GM21717 (cell line): Measurements from ENCODE around the gene EMX2.
"Not testable (repeated sequence)": the region's sequence is repeated elsewhere in the genome, so short reads cannot be mapped to it uniquely, and the experiment has no call there.

Experiments used
- ATAC-seq: cut with Tn5 transposase; IDR thresholded peaks from one replicate; pipeline ENCODE4 v1.9.1; 2021; ENCODE audit warnings: mild to moderate bottlenecking, moderate library complexity; ENCODE audit not compliant: unreplicated experiment

EMX2 gene

DNA sequence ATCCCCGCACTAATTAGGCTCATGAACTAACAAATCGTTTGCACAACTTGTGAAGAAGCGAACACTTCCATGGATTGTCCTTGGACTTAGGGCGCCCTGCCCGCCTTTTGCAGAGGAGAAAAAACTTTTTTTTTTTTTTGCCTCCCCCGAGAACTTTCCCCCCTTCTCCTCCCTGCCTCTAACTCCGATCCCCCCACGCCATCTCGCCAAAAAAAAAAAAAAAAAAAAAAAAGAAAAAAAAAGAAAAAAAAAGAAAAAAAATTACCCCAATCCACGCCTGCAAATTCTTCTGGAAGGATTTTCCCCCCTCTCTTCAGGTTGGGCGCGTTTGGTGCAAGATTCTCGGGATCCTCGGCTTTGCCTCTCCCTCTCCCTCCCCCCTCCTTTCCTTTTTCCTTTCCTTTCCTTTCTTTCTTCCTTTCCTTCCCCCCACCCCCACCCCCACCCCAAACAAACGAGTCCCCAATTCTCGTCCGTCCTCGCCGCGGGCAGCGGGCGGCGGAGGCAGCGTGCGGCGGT is at the start of gene EMX2:
Gene EMX2 (plus strand): TSS at position 41 of the 519 bp plus-strand sequence. CDS start 522 bp downstream, outside the sequence.
- no peak for ATAC-seq

GRCh38 chr10:117496031-117496430 is 46.5 kb upstream of the EMX2 start:
- ATAC-seq: no peak

DNA sequence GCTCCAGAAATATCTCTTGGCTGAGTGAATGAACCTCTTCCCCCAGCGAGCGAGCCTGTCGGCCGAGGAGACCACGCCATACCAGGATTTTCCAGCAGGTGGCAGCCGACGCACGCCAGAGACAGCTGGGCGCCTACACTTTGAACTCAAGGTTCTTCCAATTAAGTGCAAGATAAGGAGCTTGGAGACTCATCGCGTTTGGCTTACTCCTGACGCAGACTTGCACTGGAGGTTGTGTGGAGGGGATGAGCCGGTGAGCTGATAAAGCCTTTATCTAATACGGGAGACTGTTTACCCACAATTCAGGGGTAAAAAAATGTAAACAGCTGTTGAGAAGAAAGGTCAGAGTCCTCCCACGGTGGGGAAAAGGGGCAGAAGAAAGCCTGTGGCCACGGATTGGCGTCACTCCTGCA is 45.9 kb upstream of the EMX2 start:
- ATAC-seq: peak; percentile 86

DNA sequence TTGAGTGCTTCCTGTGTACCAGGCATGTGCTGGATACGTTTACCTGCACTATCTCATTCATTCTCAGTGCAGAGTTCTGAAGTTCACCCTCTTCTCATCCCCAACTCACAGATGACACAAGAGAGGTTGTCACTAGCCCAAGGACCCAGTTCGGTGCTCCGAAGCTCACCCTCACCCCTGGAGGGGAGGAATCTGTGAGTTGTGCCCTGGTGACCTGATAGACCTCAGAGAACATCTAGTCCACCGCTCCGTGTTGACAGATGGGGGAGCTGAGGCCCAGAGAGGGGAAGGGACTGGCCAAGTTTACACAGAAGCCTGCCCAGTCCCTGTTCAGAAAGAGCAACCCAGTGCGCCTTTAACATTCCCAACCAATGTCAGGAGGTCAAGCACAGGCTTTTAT is 44.8 kb upstream of the EMX2 start:
- ATAC-seq: no peak

DNA sequence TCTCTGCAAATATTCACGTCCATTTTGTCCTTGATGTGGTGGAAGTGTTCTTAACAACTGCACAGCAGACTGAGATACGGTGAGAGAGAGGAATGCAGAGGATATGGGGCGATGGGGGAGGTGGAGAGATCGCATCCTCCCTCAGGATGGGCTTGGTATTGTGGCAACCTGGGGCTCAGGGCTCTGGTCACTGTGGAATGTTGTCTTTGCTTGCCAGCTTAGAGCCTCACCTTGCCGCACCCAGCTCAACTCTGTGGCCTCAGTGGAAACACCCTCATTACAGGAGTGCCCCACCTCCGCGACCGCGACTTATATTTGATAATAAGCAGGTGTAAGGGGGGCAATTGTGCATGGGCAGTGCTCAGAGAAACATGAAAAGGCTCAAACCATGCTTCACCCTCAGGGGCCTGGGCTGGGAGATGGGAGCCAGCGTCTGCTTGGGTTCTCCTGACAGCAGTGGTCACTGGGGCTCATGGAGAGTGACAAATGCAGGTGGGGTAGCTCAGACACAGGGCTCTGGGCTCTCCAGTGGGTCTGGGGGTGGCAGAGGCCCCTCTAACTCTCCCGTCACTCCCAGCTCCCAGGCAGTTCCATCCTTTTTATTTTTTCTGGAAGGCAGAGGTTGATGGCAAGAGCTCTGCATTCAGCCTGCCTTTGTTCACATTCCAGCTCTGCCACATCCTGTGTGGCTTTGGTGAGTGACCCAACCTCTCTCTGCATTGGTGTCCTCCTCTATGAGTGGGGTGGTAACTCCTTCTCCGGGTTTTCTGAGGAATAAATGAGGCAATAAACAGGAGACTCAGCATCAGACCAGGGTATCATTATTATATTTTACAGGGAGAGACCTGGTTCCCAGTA is 43.1 kb upstream of the EMX2 start:
- ATAC-seq: no peak

- ATAC-seq: no peak
Measured at GRCh38 chr10:117500456-117500855, 42.1 kb upstream of the EMX2 start.

DNA sequence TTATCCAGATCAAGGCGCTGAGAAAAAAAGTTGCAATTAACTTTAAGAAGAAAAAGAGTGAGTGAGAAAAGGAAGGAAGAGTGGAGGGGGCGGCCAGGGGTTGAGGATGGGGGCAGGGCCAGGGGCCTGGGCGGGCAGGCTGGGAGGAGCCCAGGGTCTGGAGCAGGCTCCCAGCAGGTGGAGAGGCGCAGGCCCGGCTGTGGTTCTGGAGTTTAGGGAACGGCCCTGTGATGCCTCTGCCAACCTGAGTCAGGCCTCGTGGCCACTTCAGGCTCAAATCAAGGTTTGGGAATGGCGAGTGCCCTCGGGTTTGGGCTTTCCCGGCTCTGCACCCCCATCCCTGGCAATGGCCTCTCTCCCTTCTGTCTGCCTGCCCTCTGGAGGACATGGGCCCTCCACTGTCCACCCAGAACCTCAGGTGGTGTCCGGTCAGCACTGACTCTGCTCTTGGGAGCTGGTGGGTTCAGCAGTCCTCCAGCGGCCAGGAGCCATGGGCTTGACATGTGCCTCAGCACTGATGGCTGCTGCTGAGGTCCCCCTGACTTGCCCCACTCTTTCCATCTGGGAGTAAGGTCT is 41.0 kb upstream of the EMX2 start:
- ATAC-seq: no peak

GRCh38 chr10:117502421-117503243 is 39.9 kb upstream of the EMX2 start:
- ATAC-seq: peak; percentile 10

DNA sequence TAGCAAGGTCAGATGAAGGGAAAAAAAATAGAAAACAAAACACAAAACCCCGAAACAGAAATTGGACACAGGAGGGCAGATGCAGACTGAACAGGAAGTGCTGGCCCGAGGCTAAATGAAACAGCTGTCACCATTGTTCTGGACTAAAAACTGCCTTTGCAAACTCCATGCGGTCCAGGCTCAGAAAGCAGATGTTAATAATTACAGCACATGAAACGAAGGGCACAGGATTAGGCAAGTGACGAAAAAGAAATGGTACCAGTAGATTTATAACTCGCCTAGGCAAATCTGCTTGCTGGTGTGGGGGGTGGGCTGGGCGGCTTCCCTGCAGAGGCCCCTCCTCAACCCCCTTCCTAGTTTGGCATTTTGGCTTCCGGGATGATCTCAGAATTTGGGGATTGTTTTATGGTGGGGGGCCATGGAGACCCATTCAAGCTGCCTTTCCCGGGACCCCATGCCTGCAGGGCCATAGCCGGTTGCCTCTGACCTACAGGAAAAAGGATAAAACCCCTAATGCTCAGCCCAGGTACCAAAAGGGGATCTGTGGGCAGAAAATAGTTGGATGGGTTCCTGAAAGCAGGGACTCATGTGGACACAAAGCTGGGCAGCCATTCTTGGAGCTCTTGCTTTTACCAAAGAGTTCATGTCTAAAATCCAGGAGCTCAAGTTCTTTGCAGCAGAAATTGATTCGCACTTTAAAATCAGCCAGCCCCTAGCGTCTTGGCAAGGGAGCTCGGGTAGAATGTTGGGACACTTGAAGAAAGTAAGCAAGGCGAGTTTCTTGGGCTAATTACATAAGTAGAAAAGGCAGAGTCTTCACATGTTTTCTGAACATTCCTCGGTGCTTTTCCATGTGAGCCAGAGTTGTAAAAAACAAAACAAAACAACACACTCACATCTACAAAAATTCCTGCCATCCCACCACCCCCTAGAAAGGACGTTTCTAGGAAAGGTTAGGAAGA is 39.0 kb upstream of the EMX2 start:
- ATAC-seq: peak; percentile 66

DNA sequence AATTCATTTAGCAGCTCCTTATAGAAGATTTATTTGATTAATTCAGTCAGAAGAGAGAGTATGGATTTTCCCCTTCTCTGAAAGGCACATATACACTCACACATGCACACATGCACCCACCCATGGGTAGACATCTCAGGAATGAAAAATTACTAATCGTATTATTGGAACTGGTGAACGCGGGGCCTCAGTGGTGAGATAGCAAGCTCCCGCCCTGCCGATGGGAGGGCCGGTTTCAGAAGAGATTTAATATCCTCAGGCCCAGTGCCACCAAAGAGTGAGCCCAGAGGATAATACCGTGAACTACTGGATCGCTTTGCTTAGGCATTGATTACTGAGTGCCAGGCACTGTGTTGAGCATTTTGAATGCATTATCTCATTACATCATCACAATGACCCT is 38.0 kb upstream of the EMX2 start:
- ATAC-seq: no peak

DNA sequence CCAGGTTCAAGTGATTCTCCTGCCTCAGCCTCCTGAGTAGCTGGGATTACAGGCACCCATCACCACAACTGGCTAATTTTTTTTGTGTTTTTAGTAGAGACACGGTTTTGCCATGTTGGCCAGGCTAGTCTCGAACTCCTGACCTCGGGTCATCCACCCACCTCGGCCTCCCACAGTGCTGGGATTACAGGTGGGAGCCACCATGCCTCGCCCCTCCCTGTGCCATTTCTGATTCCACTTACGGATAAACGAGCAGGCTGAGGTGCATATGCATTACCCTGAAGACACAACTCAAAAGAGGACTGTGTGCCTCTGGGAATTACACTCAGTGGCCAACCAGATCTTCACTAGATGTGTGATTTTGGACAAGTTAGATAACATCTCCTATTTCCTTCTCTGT is 35.5 kb upstream of the EMX2 start:
- ATAC-seq: not testable (repeated sequence)

- ATAC-seq: no peak
Measured at GRCh38 chr10:117509573-117509972, 33.0 kb upstream of the EMX2 start.

- ATAC-seq: no peak
Measured at GRCh38 chr10:117511601-117512390, 30.8 kb upstream of the EMX2 start.

DNA sequence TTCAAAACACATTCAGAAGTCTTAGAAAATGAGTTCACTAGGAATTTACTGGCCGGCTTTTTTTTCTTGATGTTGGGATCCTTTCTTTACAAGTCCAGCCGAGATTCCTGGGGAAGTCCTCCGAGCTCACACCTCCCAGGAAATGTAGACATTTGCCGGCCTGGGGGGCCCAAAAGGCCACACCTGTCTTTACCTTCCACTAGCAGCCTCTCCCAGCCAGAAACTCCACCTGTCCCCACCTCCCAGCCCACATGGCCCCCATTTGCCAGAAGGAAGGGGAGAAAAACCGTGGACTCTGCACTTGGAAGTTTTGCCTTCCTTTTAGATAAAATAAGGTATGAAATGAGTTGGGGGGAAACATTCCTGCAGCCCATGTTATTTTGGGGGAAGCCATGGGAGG is 27.6 kb upstream of the EMX2 start:
- ATAC-seq: no peak

DNA sequence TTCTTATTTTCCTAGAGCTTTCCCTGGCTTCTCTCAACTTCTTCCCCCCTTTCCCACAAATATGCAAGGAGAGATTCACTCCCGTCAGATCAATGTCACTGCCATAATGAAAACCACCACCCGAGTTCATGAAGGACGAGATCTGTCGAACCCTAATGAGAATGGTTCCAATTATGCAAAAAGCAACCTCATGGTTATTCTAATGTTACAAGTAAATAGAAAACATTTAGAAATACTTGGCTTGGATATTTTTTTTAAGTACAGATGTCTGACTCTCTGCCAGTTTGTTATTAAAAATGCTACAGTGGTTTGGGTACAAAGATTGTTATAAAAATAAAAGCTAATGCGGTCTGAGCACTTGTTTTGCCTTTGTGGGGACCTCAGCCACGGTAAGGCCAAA is 25.9 kb upstream of the EMX2 start:
- ATAC-seq: no peak

GRCh38 chr10:117518246-117518645 is 24.3 kb upstream of the EMX2 start:
- no peak for ATAC-seq

DNA sequence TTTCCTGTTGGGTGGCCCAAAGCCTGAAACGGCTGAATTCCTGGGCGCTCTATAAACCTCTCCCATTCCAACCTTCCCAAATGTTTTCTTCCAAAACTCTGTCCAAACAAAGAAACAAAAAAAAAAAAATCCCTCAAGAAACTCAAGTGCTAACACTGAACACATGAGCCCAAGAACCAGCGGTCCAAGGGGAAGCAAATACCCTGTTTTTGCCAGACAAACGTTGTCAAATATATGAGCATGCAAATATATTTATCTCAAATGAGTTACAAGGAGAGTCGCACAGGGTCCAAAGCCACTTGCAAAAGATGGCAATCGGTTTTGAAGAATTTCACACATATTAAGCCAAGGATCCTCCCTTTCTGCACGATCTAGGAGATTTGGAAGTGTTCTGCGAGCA is 23.3 kb upstream of the EMX2 start:
- ATAC-seq: no peak

GRCh38 chr10:117519879-117520278 is 22.7 kb upstream of the EMX2 start:
- no peak for ATAC-seq

- no peak for ATAC-seq
Measured at GRCh38 chr10:117530791-117531190, 11.8 kb upstream of the EMX2 start.
